ENCODE measurements around the gene LRRC8A.

LRRC8A gene

DNA sequence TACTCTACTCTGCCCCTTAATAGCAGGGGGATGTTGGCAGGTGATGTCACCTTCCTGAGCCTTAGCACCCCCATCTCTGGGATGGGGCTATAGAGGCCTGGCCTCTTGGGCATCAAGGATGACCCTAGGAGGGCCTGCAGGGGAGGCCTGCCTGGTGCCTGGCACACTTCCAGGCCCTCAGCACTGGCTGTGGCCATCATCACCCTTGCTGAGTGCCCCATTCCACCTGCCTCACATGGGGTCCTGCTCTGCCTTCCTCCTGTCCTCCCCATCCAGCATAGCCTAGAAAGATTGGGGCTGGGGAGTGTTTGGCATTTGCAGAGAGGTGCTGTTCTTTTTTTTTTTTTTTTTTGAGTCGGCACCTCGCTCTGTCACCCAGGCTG, 21.1 kb downstream of the LRRC8A start:
- TF ChIP-seq, protein P1, sequence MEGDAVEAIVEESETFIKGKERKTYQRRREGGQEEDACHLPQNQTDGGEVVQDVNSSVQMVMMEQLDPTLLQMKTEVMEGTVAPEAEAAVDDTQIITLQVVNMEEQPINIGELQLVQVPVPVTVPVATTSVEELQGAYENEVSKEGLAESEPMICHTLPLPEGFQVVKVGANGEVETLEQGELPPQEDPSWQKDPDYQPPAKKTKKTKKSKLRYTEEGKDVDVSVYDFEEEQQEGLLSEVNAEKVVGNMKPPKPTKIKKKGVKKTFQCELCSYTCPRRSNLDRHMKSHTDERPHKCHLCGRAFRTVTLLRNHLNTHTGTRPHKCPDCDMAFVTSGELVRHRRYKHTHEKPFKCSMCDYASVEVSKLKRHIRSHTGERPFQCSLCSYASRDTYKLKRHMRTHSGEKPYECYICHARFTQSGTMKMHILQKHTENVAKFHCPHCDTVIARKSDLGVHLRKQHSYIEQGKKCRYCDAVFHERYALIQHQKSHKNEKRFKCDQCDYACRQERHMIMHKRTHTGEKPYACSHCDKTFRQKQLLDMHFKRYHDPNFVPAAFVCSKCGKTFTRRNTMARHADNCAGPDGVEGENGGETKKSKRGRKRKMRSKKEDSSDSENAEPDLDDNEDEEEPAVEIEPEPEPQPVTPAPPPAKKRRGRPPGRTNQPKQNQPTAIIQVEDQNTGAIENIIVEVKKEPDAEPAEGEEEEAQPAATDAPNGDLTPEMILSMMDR (IDR thresholded peaks at IDR 0.05; ENCODE audit: low read length, missing control alignments), result no peak
- no peak for DNase-seq (ENCODE audit: low read depth)
- no peak overlapping the region for H3K4me3 ChIP-seq (replicated peaks; ENCODE audit: low read depth, low read length)

DNA sequence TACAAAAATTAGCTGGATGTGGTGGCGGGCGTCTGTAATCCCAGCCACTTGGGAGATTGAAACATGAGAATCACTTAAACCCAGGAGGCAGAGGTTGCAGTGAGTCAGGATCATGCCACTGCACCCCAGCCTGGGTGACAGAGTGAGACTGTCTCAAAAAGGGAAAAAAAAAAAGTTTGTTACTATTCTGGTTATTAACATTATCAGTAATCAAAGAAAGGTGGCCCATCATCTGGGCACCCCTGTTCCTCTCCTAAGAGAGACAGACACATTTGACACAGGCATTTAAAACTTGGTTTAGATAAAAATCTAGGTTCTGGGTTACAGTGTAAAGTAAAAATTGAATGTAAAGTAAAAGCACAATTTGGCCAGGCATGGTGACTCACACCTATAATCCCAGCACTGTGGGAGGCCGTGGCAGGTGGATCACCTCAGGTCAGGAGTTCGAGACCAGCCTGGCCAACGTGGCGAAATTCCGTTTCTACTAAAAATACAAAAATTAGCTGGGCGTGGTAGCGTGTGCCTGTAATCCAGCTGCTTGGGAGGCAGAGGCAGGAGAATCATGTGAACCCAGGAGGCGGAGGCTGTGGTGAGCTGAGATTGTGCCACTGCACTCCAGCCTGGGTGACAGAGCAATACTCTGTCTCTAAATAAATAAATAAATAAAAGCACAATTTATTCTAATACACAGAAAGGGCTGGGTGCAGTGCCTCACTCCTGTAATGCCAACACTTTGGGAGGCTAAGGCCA, 22.1 kb downstream of the LRRC8A start:
- TF ChIP-seq, protein P1 (IDR thresholded peaks at IDR 0.05; ENCODE audit: low read length, missing control alignments), result no peak
- no peak overlapping the region for H3K4me3 ChIP-seq (replicated peaks; ENCODE audit: low read depth, low read length)
- DNase-seq (ENCODE audit: low read depth), result no peak

DNA sequence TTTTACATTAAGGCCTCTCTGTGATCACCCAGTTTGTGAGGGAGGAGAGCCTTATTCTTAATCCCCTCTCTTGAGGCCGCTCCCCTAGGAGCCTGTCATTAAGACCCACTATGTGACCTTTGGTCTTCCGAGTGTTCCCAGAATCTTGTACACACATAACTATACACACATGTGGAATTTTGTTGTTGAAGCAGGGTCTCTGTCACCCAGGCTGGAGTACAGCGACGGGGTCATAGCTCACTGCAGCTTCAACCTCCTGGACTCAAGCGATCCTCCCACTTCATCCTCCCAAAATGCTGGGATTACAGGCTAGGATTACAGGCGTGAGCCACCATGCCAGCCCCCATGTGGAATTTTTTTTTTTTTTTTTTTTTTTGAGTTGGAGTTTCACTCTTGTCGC, 24.0 kb downstream of the LRRC8A start:
- no peak for DNase-seq (ENCODE audit: low read depth)
- TF ChIP-seq, protein P1 (IDR thresholded peaks at IDR 0.05; ENCODE audit: low read length, missing control alignments), result no peak
- H3K4me3 ChIP-seq (replicated peaks; ENCODE audit: low read depth, low read length), result no peak overlapping the region

- DNase-seq (ENCODE audit: low read depth), result no peak
- TF ChIP-seq, protein P1 (IDR thresholded peaks at IDR 0.05; ENCODE audit: low read length, missing control alignments), result no peak
- no peak overlapping the region for H3K4me3 ChIP-seq (replicated peaks; ENCODE audit: low read depth, low read length)
Observed at GRCh38 chr9:128906741-128907140, 24.8 kb downstream of the LRRC8A start.

DNA sequence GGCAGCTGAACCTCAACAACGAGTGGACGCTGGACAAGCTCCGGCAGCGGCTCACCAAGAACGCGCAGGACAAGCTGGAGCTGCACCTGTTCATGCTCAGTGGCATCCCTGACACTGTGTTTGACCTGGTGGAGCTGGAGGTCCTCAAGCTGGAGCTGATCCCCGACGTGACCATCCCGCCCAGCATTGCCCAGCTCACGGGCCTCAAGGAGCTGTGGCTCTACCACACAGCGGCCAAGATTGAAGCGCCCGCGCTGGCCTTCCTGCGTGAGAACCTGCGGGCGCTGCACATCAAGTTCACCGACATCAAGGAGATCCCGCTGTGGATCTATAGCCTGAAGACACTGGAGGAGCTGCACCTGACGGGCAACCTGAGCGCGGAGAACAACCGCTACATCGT, 26.4 kb downstream of the LRRC8A start:
- TF ChIP-seq, protein P1 (IDR thresholded peaks at IDR 0.05; ENCODE audit: low read length, missing control alignments), result no peak
- DNase-seq (ENCODE audit: low read depth), result no peak
- no peak overlapping the region for H3K4me3 ChIP-seq (replicated peaks; ENCODE audit: low read depth, low read length)

DNA sequence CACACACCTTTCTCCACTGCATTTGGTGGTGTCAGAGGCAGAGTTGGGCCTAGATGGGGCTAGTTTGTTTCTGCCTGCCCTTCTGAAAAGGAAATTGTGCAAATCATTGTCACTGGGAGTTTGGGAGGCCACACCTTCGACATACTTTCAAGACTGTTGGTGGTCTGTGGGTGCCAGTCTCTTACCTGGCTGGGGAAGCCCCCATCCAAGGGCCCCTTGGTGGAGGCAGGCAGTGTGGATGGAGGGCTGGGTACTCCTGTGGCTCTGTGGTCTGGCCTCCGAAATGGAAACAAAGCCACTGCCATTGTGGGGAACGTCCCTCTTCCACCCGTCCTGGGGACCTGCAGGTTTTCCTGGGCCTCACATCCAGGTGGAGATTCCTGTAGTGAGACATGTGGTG, 27.9 kb downstream of the LRRC8A start:
- no peak for DNase-seq (ENCODE audit: low read depth)
- H3K4me3 ChIP-seq (replicated peaks; ENCODE audit: low read depth, low read length), result no peak overlapping the region
- TF ChIP-seq, protein P1 (IDR thresholded peaks at IDR 0.05; ENCODE audit: low read length, missing control alignments), result no peak

DNA sequence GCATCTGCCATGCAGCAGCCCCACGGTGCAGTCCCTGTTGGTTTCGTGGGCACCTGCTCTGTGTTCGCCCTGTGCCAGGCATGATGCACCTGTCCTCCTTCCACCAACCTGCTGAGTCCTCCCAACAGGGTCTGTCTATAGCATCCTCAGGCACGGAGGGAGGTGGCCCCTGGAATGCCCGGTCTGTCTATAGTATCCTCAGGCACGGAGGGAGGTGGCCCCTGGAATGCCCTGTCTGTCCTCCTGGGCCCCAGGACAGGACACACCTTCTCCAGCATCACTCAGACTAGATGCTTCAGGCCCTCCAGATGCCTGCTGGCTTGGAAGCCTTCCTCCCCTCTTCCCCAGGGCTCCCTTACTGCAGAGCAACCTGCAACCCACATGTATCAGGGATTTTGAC, 29.0 kb downstream of the LRRC8A start:
- DNase-seq (ENCODE audit: low read depth), result no peak
- no peak overlapping the region for H3K4me3 ChIP-seq (replicated peaks; ENCODE audit: low read depth, low read length)
- TF ChIP-seq, protein P1 (IDR thresholded peaks at IDR 0.05; ENCODE audit: low read length, missing control alignments), result no peak

All from fibroblast of pulmonary artery (primary cell).